A673 (cell line): ENCODE results near the gene EFTUD2.

Source experiments
- CTCF ChIP-seq: fragments of 300-800, 200-600 bp; sonication (generic); conservative IDR thresholded peaks from 2 replicates; pipeline ENCODE4 v1.5.1; 2017; ENCODE audit warnings: low read depth, mild to moderate bottlenecking, antibody characterized with exemption, low read length, moderate library complexity, mixed read lengths
- EZH2 ChIP-seq: fragments of 200-600 bp; sonication (generic); IDR thresholded peaks from 2 replicates; pipeline ENCODE4 v1.6.1; 2017; ENCODE audit warnings: borderline replicate concordance, low read depth, mild to moderate bottlenecking, mixed read lengths, antibody characterized with exemption, low read length; ENCODE audit not compliant: poor library complexity, severe bottlenecking

GRCh38 chr17:44831371-44831770 is 67.9 kb downstream of the EFTUD2 start:
- TF ChIP-seq EZH2 (no peak), CTCF (no peak)
